HCT116 (cell line): ENCODE results near the gene DCP1B. TPM values are rescaled to one million over a fixed set of nuclear protein-coding genes. Genes with fewer than 3 reads are reported as not detected.

ENCODE experiments used
- ATAC-seq: fragments of 200-7000 bp; cut with Tn5 transposase; 2 replicates; pipeline ENCODE4 v1.9.1; 2020; ENCODE audit warnings: mild to moderate bottlenecking, moderate library complexity
- BruUV-seq: library from RNA; stranded (reverse); fragments of 400-500 nt; replicated peaks from 2 replicates; lab custom pipeline; 2021; lab: Mats Ljungman, UMichigan
- CTCF ChIA-PET: fragments of 300-600 bp; sonication (Branson Sonifier 250); formaldehyde crosslinking; loops from one replicate; lab custom pipeline; 2021; ENCODE audit warnings: antibody characterized with exemption; lab: Charles Lee
- POLR2A ChIA-PET: fragments of 300-600, 350-600 bp; sonication (Branson Sonifier 250); formaldehyde crosslinking; loops from one replicate; lab custom pipeline; 2021; ENCODE audit warnings: antibody characterized with exemption; lab: Charles Lee
- RAD21 ChIA-PET, 2 experiments: fragments of 300-600 bp; sonication (Branson Sonifier 250); formaldehyde crosslinking; loops; one replicate each; lab custom pipeline; 2023; ENCODE audit warnings: low total read pairs in 2 of 2; ENCODE audit not compliant: uncharacterized antibody in 2 of 2, unreplicated experiment in 2 of 2, low non-redundant PET in 1 of 2; lab: Charles Lee
- DNase-seq: peaks from one replicate; pipeline ENCODE4 v3.0.0-alpha.2; 2010; ENCODE audit warnings: low read depth, low spot score
- H2AFZ ChIP-seq: fragments of 200-600 bp; shearing (Covaris generic), sonication (generic); 2 replicates; pipeline ENCODE4 v1.6.1; 2017; ENCODE audit warnings: low read depth, mixed run types, mixed read lengths, antibody characterized with exemption, low read length; ENCODE audit not compliant: poor library complexity, severe bottlenecking
- H3K27ac ChIP-seq: 2 replicates; pipeline ENCODE4 v1.5.1; 2012; ENCODE audit warnings: low read depth, low read length
- H3K27me3 ChIP-seq: fragments of 200-600 bp; sonication (generic); 2 replicates; pipeline ENCODE4 v1.6.1; 2016; ENCODE audit warnings: mixed run types, low read length, mixed read lengths; ENCODE audit not compliant: insufficient read depth
- H3K36me3 ChIP-seq, 2 experiments: fragments of 200-500 bp in 1 of 2; fragments of 200-600 bp in 1 of 2; sonication (Bioruptor generic) in 1 of 2; sonication (generic) in 1 of 2; 2 replicates each; pipeline versions ENCODE4 v1.5.1 to v1.6.1; 2014 to 2016; ENCODE audit warnings: low read length in 2 of 2, inconsistent platforms in 1 of 2, mixed read lengths in 1 of 2, mixed run types in 1 of 2; ENCODE audit not compliant: insufficient read depth in 2 of 2, control insufficient read depth in 1 of 2
- H3K4me1 ChIP-seq, 2 experiments: fragments of 200-600 bp in 1 of 2; sonication (generic) in 1 of 2; 2 replicates each; pipeline versions ENCODE4 v1.5.1 to v1.6.1; 2012 to 2017; ENCODE audit warnings: low read length in 2 of 2, inconsistent platforms in 1 of 2, mild to moderate bottlenecking in 1 of 2, mixed read lengths in 1 of 2, mixed run types in 1 of 2, moderate library complexity in 1 of 2; ENCODE audit not compliant: insufficient read depth in 2 of 2, control insufficient read depth in 1 of 2
- H3K4me2 ChIP-seq: fragments of 200-600 bp; sonication (generic); 2 replicates; pipeline ENCODE4 v1.6.1; 2017; ENCODE audit warnings: mixed run types, low read length, mixed read lengths
- H3K4me3 ChIP-seq, 2 experiments: fragments of 200-600 bp in 1 of 2; sonication (generic) in 1 of 2; replicated peaks in 1 of 2; 2 replicates each; pipeline ENCODE4 v1.5.1; 2011 to 2016; ENCODE audit warnings: low read length in 2 of 2, control low read depth in 1 of 2, low read depth in 1 of 2, mild to moderate bottlenecking in 1 of 2, mixed read lengths in 1 of 2, mixed run types in 1 of 2
- H3K79me2 ChIP-seq: fragments of 200-600 bp; sonication (generic); 2 replicates; pipeline ENCODE4 v1.6.1; 2017; ENCODE audit warnings: mild to moderate bottlenecking, mixed run types, low read length, moderate library complexity, mixed read lengths; ENCODE audit not compliant: insufficient read depth
- H3K9ac ChIP-seq: fragments of 200-600 bp; sonication (generic); 2 replicates; pipeline ENCODE4 v1.6.1; 2016; ENCODE audit warnings: low read length, mixed read lengths
- H3K9me2 ChIP-seq: fragments of 200-600 bp; sonication (generic), shearing (Covaris generic); 2 replicates; pipeline ENCODE4 v1.6.1; 2017; ENCODE audit warnings: mixed run types, mild to moderate bottlenecking, moderate library complexity; ENCODE audit not compliant: insufficient read depth
- H3K9me3 ChIP-seq, 2 experiments: fragments of 200-500 bp in 1 of 2; fragments of 200-600 bp in 1 of 2; sonication (Bioruptor generic) in 1 of 2; sonication (generic) in 1 of 2; 2 replicates each; pipeline ENCODE4 v1.6.1; 2014 to 2017; ENCODE audit warnings: low read length in 2 of 2, mixed read lengths in 2 of 2, inconsistent platforms in 1 of 2, low read depth in 1 of 2, mild to moderate bottlenecking in 1 of 2, mixed run types in 1 of 2, moderate library complexity in 1 of 2; ENCODE audit not compliant: control insufficient read depth in 1 of 2, insufficient read depth in 1 of 2
- H4K20me1 ChIP-seq: fragments of 200-600 bp; sonication (generic), shearing (Covaris generic); 2 replicates; pipeline ENCODE4 v1.6.1; 2017; ENCODE audit warnings: mixed run types, mild to moderate bottlenecking, moderate library complexity; ENCODE audit not compliant: insufficient read depth
- ATF3 ChIP-seq: IDR thresholded peaks from 2 replicates; pipeline ENCODE4 v1.6.1; 2012
- CBX3 ChIP-seq: IDR thresholded peaks from 2 replicates; pipeline ENCODE4 v1.6.1; 2012; ENCODE audit warnings: low read depth
- CTCF ChIP-seq, 3 experiments: fragments of 200-600 bp in 1 of 3; sonication (generic) in 1 of 3; IDR thresholded peaks in 2 of 3; conservative IDR thresholded peaks in 1 of 3; 2 replicates each; pipeline ENCODE4 v1.5.1; 2012 to 2017; ENCODE audit warnings: low read depth in 2 of 3, low read length in 2 of 3, antibody characterized with exemption in 1 of 3, borderline replicate concordance in 1 of 3, control low read depth in 1 of 3, mild to moderate bottlenecking in 1 of 3, mixed read lengths in 1 of 3, mixed run types in 1 of 3, moderate library complexity in 1 of 3; ENCODE audit not compliant: insufficient read depth in 1 of 3
- EGR1 ChIP-seq: IDR thresholded peaks from 2 replicates; pipeline ENCODE4 v1.6.1; 2012; ENCODE audit warnings: low read depth
- ELF1 ChIP-seq: IDR thresholded peaks from 2 replicates; pipeline ENCODE4 v1.6.1; 2012; ENCODE audit warnings: low read depth, borderline replicate concordance
- EZH2 ChIP-seq: fragments of 200-600 bp; sonication (generic); IDR thresholded peaks from 2 replicates; pipeline ENCODE4 v1.6.1; 2017; ENCODE audit warnings: antibody characterized with exemption, mixed run types
- EZH2phosphoT487 ChIP-seq: fragments of 200-600 bp; IDR thresholded peaks from 2 replicates; pipeline ENCODE4 v1.6.1; 2018; ENCODE audit warnings: antibody characterized with exemption, borderline replicate concordance
- FOSL1 ChIP-seq: IDR thresholded peaks from 2 replicates; pipeline ENCODE4 v1.6.1; 2012; ENCODE audit warnings: low read depth
- MAX ChIP-seq: IDR thresholded peaks from 2 replicates; pipeline ENCODE4 v1.6.1; 2012
- POLR2A ChIP-seq: IDR thresholded peaks from 2 replicates; pipeline ENCODE4 v1.7.0; 2011; ENCODE audit warnings: borderline replicate concordance; ENCODE audit not compliant: insufficient read depth, insufficient read length; ENCODE audit errors: extremely low read depth
- RAD21 ChIP-seq: IDR thresholded peaks from 2 replicates; pipeline ENCODE4 v1.6.1; 2012; ENCODE audit warnings: low read depth, mild to moderate bottlenecking
- REST ChIP-seq: IDR thresholded peaks from 2 replicates; pipeline ENCODE4 v1.6.1; 2012; ENCODE audit warnings: low read depth
- SP1 ChIP-seq: IDR thresholded peaks from 2 replicates; pipeline ENCODE4 v1.6.1; 2012; ENCODE audit warnings: low read depth
- SRF ChIP-seq: IDR thresholded peaks from 2 replicates; pipeline ENCODE4 v1.6.1; 2012; ENCODE audit warnings: low read depth
- TCF7L2 ChIP-seq: IDR thresholded peaks from 2 replicates; pipeline ENCODE4 v1.7.0; 2011; ENCODE audit warnings: borderline replicate concordance, inconsistent platforms; ENCODE audit not compliant: insufficient read depth, insufficient read length; ENCODE audit errors: extremely low read depth
- YY1 ChIP-seq: IDR thresholded peaks from 2 replicates; pipeline ENCODE4 v1.6.1; 2011; ENCODE audit warnings: low read length, low read depth, moderate library complexity, mild to moderate bottlenecking; ENCODE audit not compliant: insufficient replicate concordance; ENCODE audit errors: extremely low read depth
- ZFX ChIP-seq: fragments of 450-650 bp; IDR thresholded peaks from 2 replicates; pipeline ENCODE4 v1.6.1; 2017
- ZNF274 ChIP-seq: fragments of 200-500 bp; sonication (Bioruptor generic); IDR thresholded peaks from 2 replicates; pipeline ENCODE4 v1.6.1; 2014; ENCODE audit warnings: mild to moderate bottlenecking, low read depth, low read length, inconsistent platforms
- intact Hi-C: fragments of 100-400 bp; cut with micrococcal nuclease; formaldehyde crosslinking; loops from 2 replicates; pipeline ENCODE4 v1.10.0; 2022
- total RNA-seq: library from RNA; stranded (reverse); gene quantifications from one replicate; pipeline ENCODE4 v1.2.1, GENCODE V29; 2021; ENCODE audit not compliant: unreplicated experiment

Gene DCP1B
- total RNA-seq, 1 experiment from 2014 or later: 13.8 TPM

GRCh38 chr12:2018391-2018790 lies 14.1 kb upstream of the DCP1B start:
- H3K9me3 ChIP-seq: no peaks in the 10 kb centered on the region
- ATAC-seq: no peak
- no peak overlapping the region for H3K4me2 ChIP-seq
- H3K4me3 ChIP-seq: no peak overlapping the region
- no peak overlapping the region for H3K9ac ChIP-seq
- no peak for DNase-seq
- no peak for TF ChIP-seq REST
- no peak for TF ChIP-seq CBX3
- no peak for TF ChIP-seq TCF7L2
- TF ChIP-seq SP1: no peak
- TF ChIP-seq ZFX: no peak
- TF ChIP-seq SRF: no peak
- TF ChIP-seq ZNF274: no peak
- TF ChIP-seq POLR2A: no peak
- TF ChIP-seq ELF1: no peak
- no peak for TF ChIP-seq FOSL1
- TF ChIP-seq YY1: no peak
- no peak for TF ChIP-seq RAD21
- TF ChIP-seq EGR1: no peak
- no peak for TF ChIP-seq MAX
- TF ChIP-seq ATF3: no peak
- no peak for TF ChIP-seq CTCF (IDR thresholded peaks at IDR 0.05 in 2 of 3, conservative IDR thresholded peaks at IDR 0.05 in 1 of 3; ENCODE audit: borderline replicate concordance in 1 of 3, insufficient read depth in 1 of 3, low read depth in 2 of 3, low read length in 2 of 3)
- TF ChIP-seq EZH2phosphoT487: no peak
- TF ChIP-seq EZH2: no peak
- ChIA-PET CTCF (no interaction called here), RAD21 (interaction anchor here in 1 of 2 experiments (0.6 kb wide), 1 partner anchor 15 kb away, joined by 4 read pairs; no protein-coding TSS in a partner anchor), POLR2A (interaction anchor here (1.3 kb wide), 1 partner anchor 14 kb away, joined by 3 read pairs; the partner anchor contains the start of gene DCP1B)
- intact Hi-C loops: no loop called here
- no TSS peak for BruUV-seq
- no peak overlapping the region for H3K27ac ChIP-seq
- no peak overlapping the region for H2AFZ ChIP-seq
- no peaks in the 10 kb centered on the region for H3K9me2 ChIP-seq
- no peaks in the 10 kb centered on the region for H3K36me3 ChIP-seq
- H4K20me1 ChIP-seq: no peaks in the 10 kb centered on the region
- H3K27me3 ChIP-seq: peaks cover 23% of the 10 kb centered on the region
- H3K4me1 ChIP-seq: 0 out of 4 replicates have a peak, but pooled peaks cover 0 to 4% of the 10 kb centered on the region in 2 experiments
- H3K79me2 ChIP-seq: no peaks in the 10 kb centered on the region
